Esophagus muscularis mucosa (tissue), 4 donors: ENCODE data around the gene ELP4. TPM values are rescaled to one million over a fixed set of nuclear protein-coding genes. Genes with fewer than 3 reads are reported as not detected.

Source experiments
- DNase-seq: peaks from one replicate; pipeline ENCODE4 v3.0.0-alpha.2; 2017; ENCODE audit errors: extremely low spot score
- H3K27ac ChIP-seq, 4 donors: fragments of 200-600 bp; sonication (generic); replicated peaks in 1 of 4; 1 replicate in 3 of 4; 2 replicates in 1 of 4; pipeline ENCODE4 v1.5.1; 2016 to 2019; ENCODE audit warnings: mild to moderate bottlenecking in 1 of 4
- H3K27me3 ChIP-seq, 4 donors: fragments of 200-600 bp; sonication (generic); one replicate each; pipeline versions ENCODE4 v1.5.1 to v1.6.0; 2016 to 2019
- H3K36me3 ChIP-seq, 4 donors: fragments of 200-600 bp; sonication (generic); one replicate each; pipeline ENCODE4 v1.5.1; 2016 to 2019
- H3K4me1 ChIP-seq, 4 donors: fragments of 200-600 bp; sonication (generic); one replicate each; pipeline ENCODE4 v1.5.1; 2016 to 2019
- H3K4me3 ChIP-seq, 4 donors: fragments of 200-600 bp; sonication (generic); 1 replicate in 2 of 4; 2 replicates in 2 of 4; pipeline ENCODE4 v1.5.1; 2016 to 2019; ENCODE audit warnings: mild to moderate bottlenecking in 4 of 4, moderate library complexity in 1 of 4
- H3K9me3 ChIP-seq, 4 donors: fragments of 200-600 bp; sonication (generic); 1 replicate in 3 of 4; 2 replicates in 1 of 4; pipeline ENCODE4 v1.5.1; 2016 to 2019
- CTCF ChIP-seq, 3 experiments: fragments of 200-600 bp in 2 of 3; fragments of 450-650 bp in 1 of 3; sonication (generic) in 2 of 3; IDR thresholded peaks; one replicate each; pipeline ENCODE4 v1.5.1; 2017 to 2019; ENCODE audit warnings: antibody characterized with exemption in 3 of 3, mild to moderate bottlenecking in 2 of 3, moderate library complexity in 1 of 3
- EP300 ChIP-seq: sonication (generic); formaldehyde crosslinking; IDR thresholded peaks from one replicate; pipeline ENCODE4 v1.6.1; 2017; ENCODE audit warnings: antibody characterized with exemption
- POLR2A ChIP-seq: fragments of 450-650 bp; IDR thresholded peaks from one replicate; pipeline ENCODE4 v1.6.1; 2017; ENCODE audit warnings: antibody characterized with exemption, moderate library complexity, mild to moderate bottlenecking, low read depth
- POLR2AphosphoS5 ChIP-seq, 2 donors: sonication (generic); formaldehyde crosslinking; IDR thresholded peaks; one replicate each; pipeline ENCODE4 v1.6.1; 2017; ENCODE audit warnings: antibody characterized with exemption in 2 of 2
- WGBS: methylation state at CpG from one replicate; pipeline ENCODE4 v1.1.5; 2018; 5-methylcytosine and 5-hydroxymethylcytosine counted together
- intact Hi-C: fragments of 100-400 bp; cut with DNase I; formaldehyde crosslinking; loops from one replicate; pipeline ENCODE4 v1.15.1; 2023
- total RNA-seq, 4 donors: library from RNA; depleted of rRNA; stranded (reverse); fragments of >200 nt; gene quantifications; one replicate each; pipeline versions ENCODE4 v1.1.0 to v1.2.1, GENCODE V29; 2016

Gene ELP4
- total RNA-seq, 4 donors from 2014 or later, result 18.1 to 25.5 (median 19.2) TPM

DNA sequence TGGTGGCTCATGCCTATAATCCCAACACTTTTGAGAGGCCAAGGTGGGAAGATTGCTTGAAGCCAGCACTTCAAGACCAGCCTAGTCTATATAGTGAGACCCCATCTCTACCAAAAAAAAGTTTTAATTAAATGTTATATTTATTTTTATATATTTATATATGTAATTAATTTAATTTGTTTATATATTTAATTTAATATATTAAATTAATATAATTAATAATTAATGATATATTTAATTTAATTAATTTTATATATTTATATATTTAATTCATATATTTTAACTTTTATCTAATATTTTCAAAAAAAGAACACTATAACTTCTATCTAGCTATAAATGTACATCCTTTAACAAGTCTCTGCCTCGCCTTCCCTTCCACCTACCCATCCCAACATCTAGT is 196.8 kb downstream of the ELP4 start:
- H3K36me3 ChIP-seq, result no peaks in the 10 kb centered on the region
- no peak overlapping the region for H3K27ac ChIP-seq
- H3K9me3 ChIP-seq, result no peaks in the 10 kb centered on the region
- 97% methylated on average over 1 of the region's 1 CpG for WGBS
- no peaks in the 10 kb centered on the region for H3K27me3 ChIP-seq
- no peak for DNase-seq
- TF ChIP-seq POLR2AphosphoS5 (IDR thresholded peaks at IDR 0.05) (no peak), POLR2A (no peak), EP300 (no peak), CTCF (IDR thresholded peaks at IDR 0.05) (no peak)
- H3K4me3 ChIP-seq, result no peak overlapping the region
- H3K4me1 ChIP-seq, result no peaks in the 10 kb centered on the region
- intact Hi-C loops, result no loop called here

- H3K27me3 ChIP-seq, result no peaks in the 10 kb centered on the region
- 69% methylated on average over 2 of the region's 2 CpGs for WGBS
- H3K4me1 ChIP-seq, result no peaks in the 10 kb centered on the region
- H3K36me3 ChIP-seq, result no peaks in the 10 kb centered on the region
- no peak for DNase-seq
- peaks cover 0 to 4% (median 0%) of the 10 kb centered on the region in 4 donors for H3K9me3 ChIP-seq
- no peak overlapping the region for H3K27ac ChIP-seq
- H3K4me3 ChIP-seq, result no peak overlapping the region
- TF ChIP-seq CTCF (IDR thresholded peaks at IDR 0.05), result no peak
- no peak for TF ChIP-seq POLR2A
- no peak for TF ChIP-seq POLR2AphosphoS5 (IDR thresholded peaks at IDR 0.05)
- no peak for TF ChIP-seq EP300
- intact Hi-C loops, result no loop called here
Observed at GRCh38 chr11:31711137-31711536, 201.6 kb downstream of the ELP4 start.

DNA sequence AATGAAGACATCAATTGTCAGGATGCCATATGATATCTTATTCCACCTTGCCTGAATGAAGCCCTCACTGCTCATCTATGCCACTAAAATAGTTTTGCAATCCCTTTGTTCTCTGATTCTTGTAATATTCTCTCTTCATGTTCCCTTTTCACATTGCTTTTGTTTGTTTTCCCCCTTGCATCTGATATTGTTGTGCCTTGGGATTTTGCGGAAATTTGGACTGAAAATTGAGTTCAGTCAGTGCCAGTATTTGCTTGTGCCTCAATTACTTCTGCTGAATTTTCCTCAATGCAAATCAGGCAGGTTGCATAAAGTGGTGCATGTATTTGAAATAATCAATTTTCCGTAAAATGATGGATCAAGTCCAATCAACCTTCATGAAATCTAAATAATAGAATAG is 203.3 kb downstream of the ELP4 start:
- TF ChIP-seq EP300 (no peak), CTCF (IDR thresholded peaks at IDR 0.05) (no peak), POLR2A (no peak), POLR2AphosphoS5 (IDR thresholded peaks at IDR 0.05) (no peak)
- Histone ChIP-seq H3K36me3 (no peaks in the 10 kb centered on the region), H3K27ac (no peak overlapping the region), H3K4me3 (no peak overlapping the region), H3K4me1 (no peaks in the 10 kb centered on the region), H3K27me3 (no peaks in the 10 kb centered on the region), H3K9me3 (peaks cover 0 to 4% (median 0%) of the 10 kb centered on the region in 4 donors)
- DNase-seq, result no peak
- intact Hi-C loops, result no loop called here
- 91% methylated on average over 2 of the region's 2 CpGs for WGBS

GRCh38 chr11:31714840-31715239 is 205.3 kb downstream of the ELP4 start:
- Histone ChIP-seq H3K4me1 (no peaks in the 10 kb centered on the region), H3K4me3 (no peak overlapping the region), H3K36me3 (no peaks in the 10 kb centered on the region), H3K9me3 (peaks cover 0 to 4% (median 0%) of the 10 kb centered on the region in 4 donors), H3K27me3 (no peaks in the 10 kb centered on the region), H3K27ac (no peak overlapping the region)
- intact Hi-C loops, result no loop called here
- no peak for DNase-seq
- TF ChIP-seq POLR2AphosphoS5 (IDR thresholded peaks at IDR 0.05) (no peak), POLR2A (no peak), EP300 (no peak), CTCF (IDR thresholded peaks at IDR 0.05) (no peak)
- 95% methylated on average over 3 of the region's 3 CpGs for WGBS

GRCh38 chr11:31720225-31720624 is 210.7 kb downstream of the ELP4 start:
- Histone ChIP-seq H3K4me3 (no peak overlapping the region), H3K9me3 (no peaks in the 10 kb centered on the region), H3K36me3 (peaks cover 4 to 8% (median 5%) of the 10 kb centered on the region in 4 donors), H3K27ac (no peak overlapping the region), H3K27me3 (no peaks in the 10 kb centered on the region), H3K4me1 (no peaks in the 10 kb centered on the region)
- 66% methylated on average over 2 of the region's 2 CpGs for WGBS
- intact Hi-C loops, result no loop called here
- no peak for DNase-seq
- no peak for TF ChIP-seq CTCF (IDR thresholded peaks at IDR 0.05)
